Measurements from ENCODE around the gene NXPE4.

The NXPE4 gene

DNA sequence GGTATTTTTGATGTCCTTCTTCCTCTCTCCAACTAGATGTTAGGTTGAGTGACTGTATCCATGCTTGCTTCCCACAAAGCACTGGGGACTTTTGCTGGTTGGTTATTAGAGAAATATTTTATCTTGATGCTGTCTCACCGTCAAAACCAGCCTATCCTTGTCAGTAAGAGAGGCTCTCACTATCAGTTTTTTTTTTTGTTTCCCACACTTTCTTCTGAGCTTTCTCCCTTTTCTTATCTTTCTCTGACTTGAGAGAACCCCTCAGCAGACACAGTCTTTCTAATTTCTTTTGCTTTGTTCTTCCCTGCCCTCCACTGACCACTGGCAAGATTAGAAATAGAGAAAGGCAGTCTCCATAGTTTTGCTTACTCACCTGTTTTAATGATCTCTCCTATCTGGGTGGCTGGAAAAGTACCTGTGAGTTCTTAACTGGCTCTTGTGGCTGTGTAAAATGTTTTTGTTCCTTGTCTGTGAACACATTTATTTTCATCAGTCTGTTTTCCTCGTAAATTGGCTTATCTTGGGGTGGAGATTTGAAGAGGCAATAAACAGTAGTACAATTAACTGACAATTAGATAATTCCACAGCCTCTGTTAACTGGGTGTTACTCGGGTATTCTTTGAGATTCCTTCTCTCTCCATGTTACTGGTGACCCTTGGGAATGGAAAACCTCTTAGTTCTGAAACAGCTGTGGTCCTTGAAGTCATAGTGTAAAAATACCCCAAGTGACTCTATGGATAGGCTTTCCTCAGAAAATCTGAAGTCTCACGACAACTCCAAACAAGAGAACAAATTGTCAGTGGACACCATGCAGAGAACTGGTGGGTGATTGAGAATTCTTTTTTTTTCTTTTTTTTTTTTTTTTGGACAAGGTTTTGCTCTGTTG lies 35.9 kb downstream of the NXPE4 start, which contains the start of gene NXPE1:
Gene NXPE1, minus strand, starts transcription at position 457 of the 886 bp plus-strand sequence. CDS start 8,680 bp downstream, outside the sequence.
- H3K36me3 Mint-ChIP-seq (ENCODE audit: low read depth) = no peaks in the 10 kb centered on the region
- H3K4me3 Mint-ChIP-seq = no peak within 1 kb of the TSS
- no peak within 1 kb of the TSS for H3K27ac Mint-ChIP-seq
- DNase-seq (no peak), ATAC-seq (no peak)
- H3K9me3 Mint-ChIP-seq = no peaks in the 10 kb centered on the region
- peaks cover 5% of the 10 kb centered on the region for H3K4me1 Mint-ChIP-seq
- H3K27me3 Mint-ChIP-seq = no peaks in the 10 kb centered on the region

DNA sequence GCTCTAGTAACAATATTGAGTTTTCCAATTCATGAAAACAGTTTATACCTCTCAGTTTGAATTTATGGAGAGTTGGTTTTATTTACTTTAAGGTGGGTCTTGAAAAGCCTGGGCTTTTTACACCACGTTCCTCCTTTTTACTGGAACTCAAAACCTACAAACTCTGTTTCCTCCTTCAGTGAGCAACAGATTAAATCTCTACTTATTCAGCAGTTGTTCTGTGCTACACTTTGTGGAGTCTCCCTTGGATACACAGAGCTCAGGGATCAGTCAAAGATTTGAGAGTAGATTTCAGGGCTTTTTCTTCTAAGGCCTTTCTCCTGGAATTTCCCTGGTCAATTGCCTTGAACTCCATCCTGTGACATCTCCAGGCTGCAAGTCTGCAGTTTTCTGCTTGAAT lies 39.5 kb downstream of the NXPE4 start:
- no peak overlapping the region for H3K4me3 Mint-ChIP-seq
- no peaks in the 10 kb centered on the region for H3K9me3 Mint-ChIP-seq
- H3K4me1 Mint-ChIP-seq = no peaks in the 10 kb centered on the region
- ATAC-seq (no peak), DNase-seq (no peak)
- peaks cover 3% of the 10 kb centered on the region for H3K27me3 Mint-ChIP-seq
- no peaks in the 10 kb centered on the region for H3K36me3 Mint-ChIP-seq (ENCODE audit: low read depth)
- H3K27ac Mint-ChIP-seq = no peak overlapping the region

- no peak for ATAC-seq
- Mint-ChIP-seq H3K4me3 (no peak overlapping the region), H3K36me3 (ENCODE audit: low read depth) (no peaks in the 10 kb centered on the region), H3K27me3 (peaks cover 3% of the 10 kb centered on the region), H3K9me3 (no peaks in the 10 kb centered on the region), H3K27ac (no peak overlapping the region), H3K4me1 (no peaks in the 10 kb centered on the region)
- no peak for DNase-seq
Measured at GRCh38 chr11:114553642-114554041, 41.9 kb downstream of the NXPE4 start.

DNA sequence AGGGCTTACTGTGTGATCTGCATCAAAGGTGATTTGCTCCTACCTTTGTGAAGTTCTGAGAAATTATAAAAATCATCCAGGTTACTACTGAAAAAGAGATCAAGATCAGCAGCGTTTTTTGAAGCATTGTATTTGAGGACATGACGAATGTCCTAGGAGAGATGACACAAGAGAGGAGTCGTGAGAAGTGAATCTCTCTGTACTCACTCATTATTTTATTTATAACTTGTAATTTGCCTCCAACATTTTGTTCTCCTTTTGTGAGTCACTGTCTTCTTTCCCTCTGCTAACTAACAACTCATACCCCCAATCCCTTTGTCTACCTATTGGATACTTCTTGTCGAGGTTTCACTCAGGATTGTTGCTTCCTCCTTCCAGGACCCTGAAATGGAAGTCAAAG lies 44.5 kb downstream of the NXPE4 start:
- Mint-ChIP-seq H3K9me3 (no peaks in the 10 kb centered on the region), H3K27ac (no peak overlapping the region), H3K27me3 (peaks cover 3% of the 10 kb centered on the region), H3K4me1 (no peaks in the 10 kb centered on the region), H3K4me3 (no peak overlapping the region), H3K36me3 (ENCODE audit: low read depth) (no peaks in the 10 kb centered on the region)
- ATAC-seq (no peak), DNase-seq (no peak)

GRCh38 chr11:114525682-114526081 lies 69.9 kb downstream of the NXPE4 start:
- Mint-ChIP-seq H3K27me3 (peaks cover 6% of the 10 kb centered on the region), H3K4me3 (no peak overlapping the region), H3K4me1 (no peaks in the 10 kb centered on the region), H3K36me3 (ENCODE audit: low read depth) (no peaks in the 10 kb centered on the region), H3K9me3 (peaks cover 11% of the 10 kb centered on the region), H3K27ac (no peak overlapping the region)
- ATAC-seq = no peak
- DNase-seq = no peak

- ATAC-seq (no peak), DNase-seq (no peak)
- H3K4me3 Mint-ChIP-seq = no peak overlapping the region
- peaks cover 11% of the 10 kb centered on the region for H3K9me3 Mint-ChIP-seq
- no peaks in the 10 kb centered on the region for H3K4me1 Mint-ChIP-seq
- peaks cover 8% of the 10 kb centered on the region for H3K27me3 Mint-ChIP-seq
- no peak overlapping the region for H3K27ac Mint-ChIP-seq
- no peaks in the 10 kb centered on the region for H3K36me3 Mint-ChIP-seq (ENCODE audit: low read depth)
Measured at GRCh38 chr11:114524122-114524521, 71.5 kb downstream of the NXPE4 start.

- DNase-seq (no peak), ATAC-seq (no peak)
- no peaks in the 10 kb centered on the region for H3K4me1 Mint-ChIP-seq
Measured at GRCh38 chr11:114522818-114523217, 72.8 kb downstream of the NXPE4 start.

More at GRCh38 chr11:114522818-114523217, 72.8 kb downstream of the NXPE4 start:
- H3K27ac Mint-ChIP-seq = no peak overlapping the region
- peaks cover 11% of the 10 kb centered on the region for H3K9me3 Mint-ChIP-seq
- H3K36me3 Mint-ChIP-seq (ENCODE audit: low read depth) = no peaks in the 10 kb centered on the region
- peaks cover 8% of the 10 kb centered on the region for H3K27me3 Mint-ChIP-seq
- H3K4me3 Mint-ChIP-seq = no peak overlapping the region

Measured in activated naive CD8-positive, alpha-beta T cell treated with anti-CD3 and anti-CD28 coated beads, Interleukin-2, amount 50 U/mL, for 24 hours (primary cell).